CD1c-positive myeloid dendritic cell (primary cell): ENCODE results near the gene ZNRD2.

Source experiments
- DNase-seq: peaks from one replicate; pipeline ENCODE4 v3.0.0-alpha.2; 2016; ENCODE audit errors: extremely low spot score

ZNRD2 gene

GRCh38 chr11:65538232-65538914, 31.9 kb upstream of the ZNRD2 start:
- DNase-seq, result no peak

- no peak for DNase-seq
Observed at GRCh38 chr11:65538915-65539743, 31.1 kb upstream of the ZNRD2 start.

- DNase-seq, result no peak
Observed at GRCh38 chr11:65539744-65540289, 30.5 kb upstream of the ZNRD2 start.

- DNase-seq, result peak; percentile 97
Observed at GRCh38 chr11:65540290-65541092, 29.8 kb upstream of the ZNRD2 start.

- peak; percentile 26 for DNase-seq
Observed at GRCh38 chr11:65541093-65541982, 28.9 kb upstream of the ZNRD2 start.

- DNase-seq, result no peak
Observed at GRCh38 chr11:65542738-65543390, 27.4 kb upstream of the ZNRD2 start.

GRCh38 chr11:65545853-65546216, 24.4 kb upstream of the ZNRD2 start:
- DNase-seq, result no peak

GRCh38 chr11:65546217-65546958, 23.9 kb upstream of the ZNRD2 start:
- DNase-seq, result peak; percentile 95

- DNase-seq, result no peak
Observed at GRCh38 chr11:65547446-65548125, 22.7 kb upstream of the ZNRD2 start.

GRCh38 chr11:65548395-65548794, 21.9 kb upstream of the ZNRD2 start:
- no peak for DNase-seq

GRCh38 chr11:65549096-65549495, 21.2 kb upstream of the ZNRD2 start:
- DNase-seq, result peak; percentile 39

GRCh38 chr11:65551572-65552387, 18.5 kb upstream of the ZNRD2 start:
- peak; percentile 58 for DNase-seq

- peak; percentile 50 for DNase-seq
Observed at GRCh38 chr11:65552388-65552951, 17.8 kb upstream of the ZNRD2 start.

GRCh38 chr11:65553301-65554001, 16.8 kb upstream of the ZNRD2 start:
- peak; percentile 52 for DNase-seq

- DNase-seq, result no peak
Observed at GRCh38 chr11:65554057-65554818, 16.0 kb upstream of the ZNRD2 start.

GRCh38 chr11:65554842-65555430, 15.3 kb upstream of the ZNRD2 start:
- DNase-seq, result no peak
